Hepatic stellate cell (primary cell): ENCODE measurements around the gene EXT2.

Experiments used
- DNase-seq: peaks from one replicate; pipeline ENCODE4 v3.0.0; 2011; ENCODE audit warnings: low spot score

EXT2 gene

DNA sequence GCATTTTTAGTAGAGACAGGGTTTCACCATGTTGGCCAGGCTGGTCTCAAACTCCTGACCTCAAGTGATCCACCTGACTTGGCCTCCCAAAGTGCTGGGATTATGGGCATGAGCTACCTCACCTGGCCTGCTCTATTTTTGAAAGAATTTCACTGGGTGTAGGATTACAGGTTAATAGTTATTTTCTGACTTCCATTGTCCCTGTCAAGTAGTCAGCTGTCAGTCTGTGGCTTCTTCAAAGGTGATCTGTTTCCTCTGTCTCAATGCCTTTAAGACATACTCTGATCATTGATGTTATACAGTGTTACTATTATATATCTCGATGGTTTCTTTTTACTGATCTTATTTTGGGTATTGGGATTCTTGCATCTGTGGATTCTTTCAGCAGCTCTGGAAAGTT lies 10.1 kb upstream of the EXT2 start:
- DNase-seq, result no peak

DNA sequence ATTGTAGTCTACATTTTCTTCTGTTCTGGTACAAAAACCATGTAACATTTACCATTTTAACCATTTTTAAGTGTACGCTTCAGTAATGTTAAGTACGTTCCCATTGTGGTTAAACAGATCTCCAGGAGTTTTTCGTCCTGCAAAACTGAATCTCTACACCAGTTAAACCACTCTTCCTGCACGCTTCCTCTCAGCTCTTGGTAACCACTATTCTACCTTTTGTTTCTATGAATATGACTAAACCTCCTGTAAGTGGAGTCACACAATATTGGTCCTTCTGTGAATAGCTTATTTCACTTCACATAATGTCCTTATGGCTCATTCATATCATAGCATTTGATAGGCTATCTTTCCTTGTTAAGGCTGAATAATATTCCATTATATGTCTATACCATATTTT lies 7.1 kb upstream of the EXT2 start:
- DNase-seq, result no peak

DNA sequence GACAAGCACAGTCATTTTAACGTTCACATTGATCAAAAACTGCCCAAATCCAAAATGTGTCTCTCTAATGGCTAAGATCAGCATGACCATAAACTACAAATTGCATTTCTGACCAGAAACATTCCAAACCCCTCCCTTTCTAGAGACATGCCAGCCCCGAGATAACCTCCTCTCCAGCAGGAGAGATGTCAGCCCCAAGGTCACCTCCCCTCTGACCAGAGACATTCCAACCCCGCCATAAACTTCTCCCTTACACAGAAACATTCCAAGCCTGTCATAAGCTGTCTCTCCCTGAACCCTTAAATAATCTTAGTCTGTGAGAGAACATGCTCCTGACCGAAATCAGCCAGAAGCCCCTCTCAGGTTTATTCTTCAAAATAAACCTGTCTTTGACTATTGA lies 6.6 kb upstream of the EXT2 start:
- no peak for DNase-seq

DNA sequence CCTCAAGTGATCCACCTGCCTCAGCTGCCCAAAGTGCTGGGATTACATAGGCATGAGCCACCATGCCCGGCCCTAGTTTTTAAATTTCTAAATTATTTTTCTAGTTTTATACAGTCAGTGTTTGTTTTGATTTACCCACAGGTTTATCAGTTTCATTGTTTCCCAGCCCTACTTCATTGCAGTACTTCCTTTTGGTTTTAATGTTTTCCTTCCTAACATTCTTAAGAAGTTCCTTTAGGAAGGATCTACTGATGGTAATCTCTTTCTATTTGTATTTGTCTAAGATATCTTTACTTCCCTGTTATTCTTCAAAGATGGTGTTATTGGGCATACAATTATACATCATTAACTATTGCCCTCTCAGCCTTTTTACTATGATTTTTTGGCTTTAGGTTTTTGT lies 4.9 kb upstream of the EXT2 start:
- DNase-seq, result no peak

DNA sequence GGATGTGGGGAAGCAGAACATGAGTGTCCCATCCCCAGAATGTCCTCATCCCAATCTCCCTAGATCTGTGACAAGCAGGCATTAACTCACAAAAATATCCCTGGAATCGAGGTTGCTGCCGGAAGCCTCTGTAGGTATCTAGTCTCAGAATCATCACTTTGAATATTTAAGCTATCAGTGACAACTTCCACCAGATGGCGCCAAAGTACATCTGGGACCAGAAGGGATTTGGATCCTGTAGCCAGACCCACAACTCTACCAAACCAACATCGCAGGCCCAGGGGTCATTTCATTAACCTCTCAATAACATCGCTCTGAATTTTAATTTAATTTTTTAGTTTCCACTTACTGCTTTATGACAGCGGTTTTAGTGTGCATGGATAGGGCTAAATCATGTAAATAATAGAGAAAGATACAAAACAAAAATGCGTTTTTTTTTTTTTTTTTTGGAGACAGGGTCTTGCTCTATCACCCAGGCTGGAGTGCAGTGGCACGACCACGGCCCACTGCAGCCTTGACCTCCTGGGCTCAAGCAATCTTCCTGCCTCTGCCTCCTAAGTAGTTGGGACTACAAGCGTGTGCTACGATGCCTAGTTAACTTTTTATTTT lies 1.1 kb upstream of the EXT2 start:
- peak; percentile 69 for DNase-seq

DNA sequence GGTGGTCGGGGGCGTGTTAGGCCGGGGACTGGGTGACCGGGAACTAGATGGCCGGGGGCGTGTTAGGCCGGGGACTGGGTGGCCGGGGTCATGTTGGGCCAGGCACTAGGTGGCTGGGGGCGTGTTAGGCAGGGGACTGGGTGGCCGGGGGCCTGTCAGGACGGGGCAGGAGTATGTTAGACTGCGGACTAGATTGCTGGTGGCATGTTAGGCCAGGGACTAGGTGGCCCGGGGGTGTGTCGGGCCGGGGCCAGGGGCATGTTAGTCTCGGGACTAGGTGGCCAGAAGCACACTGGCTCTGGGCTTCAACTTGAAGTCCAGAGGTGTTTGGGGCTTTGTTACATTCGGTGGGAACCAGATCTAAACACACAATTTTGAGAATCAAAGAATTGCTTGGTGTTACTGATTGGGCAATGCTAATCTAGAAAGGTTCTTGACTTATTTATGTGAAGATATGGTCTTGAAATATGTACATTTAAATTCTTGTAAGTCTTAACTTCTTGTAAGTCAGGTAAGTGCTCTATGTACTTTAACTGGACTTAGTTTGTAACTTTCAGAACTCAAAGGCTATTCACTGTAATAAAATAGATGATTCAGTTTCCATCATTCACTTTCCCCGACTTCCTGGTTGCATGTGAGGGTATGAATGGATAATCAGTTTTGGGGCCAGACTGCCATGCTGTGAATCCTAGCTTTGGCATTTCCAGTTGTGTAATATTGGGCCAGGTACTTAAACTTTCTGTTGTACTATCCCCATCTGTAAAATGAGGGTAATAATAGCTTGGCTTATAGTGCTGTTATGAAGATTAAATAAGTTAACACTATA lies 1.1 kb downstream of the EXT2 start:
- peak; percentile 17 for DNase-seq

DNA sequence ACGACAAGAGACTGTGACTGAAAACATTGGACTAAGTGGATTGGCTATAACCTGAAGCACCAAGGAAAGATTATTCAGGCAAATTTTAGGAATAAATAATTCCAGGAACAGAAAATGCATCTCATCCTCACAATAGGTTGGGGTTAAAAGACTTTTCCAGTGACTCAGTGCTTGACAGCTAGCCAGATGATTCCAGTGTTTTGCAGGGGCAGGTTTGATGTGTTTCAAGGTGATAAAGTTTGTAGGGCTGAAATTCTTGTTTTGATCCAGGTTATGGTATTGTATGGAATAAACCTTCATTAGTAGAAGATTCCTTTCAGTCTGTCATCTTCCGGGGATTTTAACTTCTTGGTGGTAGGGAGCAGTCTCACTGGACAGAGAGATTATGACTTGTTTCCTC lies 2.3 kb downstream of the EXT2 start:
- DNase-seq, result no peak

DNA sequence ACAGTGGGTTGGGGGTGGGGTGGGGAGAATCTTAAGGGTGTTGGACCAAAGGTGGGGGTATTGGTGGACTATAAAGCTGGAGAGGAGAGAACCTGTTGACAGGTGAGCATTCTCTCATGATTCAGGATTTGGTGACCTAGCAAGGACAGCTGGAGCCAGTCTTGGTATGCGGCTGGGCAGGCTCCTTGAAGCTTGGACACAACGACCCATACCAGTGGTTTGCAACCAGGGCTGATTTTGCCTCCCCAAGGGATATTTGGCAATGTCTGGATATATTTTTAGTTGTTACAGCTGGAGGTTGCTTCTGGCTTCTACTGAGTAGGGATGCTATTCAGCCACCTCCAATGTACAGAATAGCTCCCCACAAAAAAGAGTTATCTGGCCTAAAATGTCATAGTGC lies 5.6 kb downstream of the EXT2 start:
- DNase-seq, result no peak

DNA sequence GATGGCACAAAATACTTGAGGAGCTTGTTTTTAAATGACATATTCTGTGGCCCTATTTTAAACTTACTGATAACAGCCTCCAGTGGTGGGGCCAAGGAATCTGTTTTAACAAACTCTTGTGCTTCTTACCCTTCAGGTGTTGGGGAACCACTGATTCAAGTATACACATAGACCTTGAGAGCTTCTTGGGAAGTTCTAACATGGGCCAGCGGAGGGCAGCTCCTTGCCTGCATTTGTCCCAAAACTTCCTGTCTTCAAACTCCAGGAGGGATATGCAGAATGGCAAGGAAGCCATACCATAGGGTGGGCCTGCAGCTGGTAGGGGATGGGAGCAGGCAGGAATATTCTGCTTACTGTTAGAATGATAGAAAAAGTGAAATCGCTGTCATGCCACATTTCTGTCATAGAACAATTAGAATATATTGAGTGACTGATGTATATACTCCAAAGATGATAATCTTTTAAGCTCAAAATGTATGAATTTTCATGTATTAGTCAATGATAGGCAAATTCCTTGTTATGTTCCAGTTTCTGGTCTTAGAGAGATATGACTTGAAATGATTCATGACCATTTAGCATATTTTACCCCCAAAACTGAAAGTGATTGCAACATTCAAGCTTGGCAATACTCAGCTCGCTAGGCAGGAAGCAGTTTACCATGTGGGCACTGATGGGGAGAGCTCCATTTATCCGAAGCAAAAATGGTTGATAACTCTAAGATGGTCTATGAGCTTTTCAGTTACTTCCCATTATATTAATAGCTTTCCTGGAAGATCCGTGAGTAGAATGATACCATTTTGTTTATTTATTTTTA lies 9.2 kb downstream of the EXT2 start:
- no peak for DNase-seq

DNA sequence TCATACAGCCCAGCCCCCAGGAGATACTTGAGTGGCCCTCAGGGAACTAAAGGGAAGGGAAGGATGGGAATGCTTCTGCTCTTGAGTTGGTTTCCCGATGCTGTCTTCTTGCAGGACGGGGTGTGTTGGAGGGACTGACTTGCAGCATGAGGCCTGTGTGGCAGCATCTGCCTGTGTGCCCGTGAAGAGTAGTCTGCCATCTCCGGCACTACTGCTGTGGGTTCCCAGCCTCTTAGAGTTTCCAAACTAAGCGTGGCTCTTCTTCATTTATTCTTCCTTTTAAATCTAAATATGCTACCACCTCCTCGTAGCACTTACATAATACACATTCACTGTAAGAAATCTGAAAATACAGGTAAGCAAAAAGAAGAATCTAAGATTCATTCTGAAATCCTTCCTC lies 12.8 kb downstream of the EXT2 start:
- no peak for DNase-seq

DNA sequence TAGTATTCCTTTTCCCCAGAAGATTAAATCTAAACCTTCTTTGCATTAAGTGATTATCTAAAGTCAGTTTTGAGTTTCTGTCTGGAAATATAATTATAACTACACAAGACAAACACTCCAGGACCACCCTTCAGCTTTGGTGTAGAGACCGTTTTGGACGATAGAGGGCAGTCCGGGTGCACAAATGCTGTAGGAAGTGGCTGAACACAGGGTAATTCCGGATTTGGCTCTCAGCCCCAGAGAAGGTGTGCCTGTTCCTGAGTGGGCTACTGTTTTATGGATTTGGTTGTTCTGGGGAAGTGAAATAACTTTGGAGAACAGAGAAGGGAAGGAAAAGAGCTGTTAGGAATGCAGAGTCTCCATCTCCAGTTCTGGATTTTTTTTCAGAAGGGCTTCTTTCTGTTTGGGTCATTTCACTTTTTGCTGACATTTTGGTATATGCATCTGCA lies 14.8 kb downstream of the EXT2 start:
- peak; percentile 31 for DNase-seq

DNA sequence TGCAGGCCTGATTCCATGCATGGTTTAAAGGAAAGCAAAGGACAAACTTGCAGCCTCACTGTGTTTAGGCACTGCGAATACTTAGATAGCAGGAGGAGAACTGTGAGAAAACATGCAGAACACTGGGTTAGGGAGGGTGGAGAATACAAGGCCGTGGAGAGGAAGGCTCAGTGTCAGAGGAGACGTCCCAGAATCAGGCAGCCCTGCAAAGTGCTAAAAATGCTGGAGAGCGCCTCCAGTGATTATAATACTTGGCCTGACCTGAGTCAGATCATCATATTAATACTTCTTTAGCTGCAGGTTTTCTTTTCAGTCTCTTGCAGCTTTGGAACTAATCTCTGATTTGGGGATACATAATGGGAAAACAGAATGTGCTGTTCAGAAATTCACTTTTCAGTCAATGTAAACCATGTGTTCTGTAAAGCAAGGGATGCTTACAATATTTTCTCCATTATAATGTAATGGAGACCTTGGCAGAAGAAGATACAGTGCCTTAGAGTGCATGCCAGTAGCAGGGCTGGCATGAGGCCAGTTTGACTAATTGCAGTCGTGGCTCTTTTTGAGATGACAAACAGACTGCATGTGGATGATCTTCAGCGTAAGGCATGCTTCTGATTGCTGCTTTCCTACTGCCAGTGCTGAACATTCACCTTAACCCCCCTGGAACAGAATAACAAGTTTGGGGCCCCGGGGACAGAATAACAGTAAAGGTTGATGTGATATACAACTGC lies 16.8 kb downstream of the EXT2 start:
- DNase-seq, result peak; percentile 15

DNA sequence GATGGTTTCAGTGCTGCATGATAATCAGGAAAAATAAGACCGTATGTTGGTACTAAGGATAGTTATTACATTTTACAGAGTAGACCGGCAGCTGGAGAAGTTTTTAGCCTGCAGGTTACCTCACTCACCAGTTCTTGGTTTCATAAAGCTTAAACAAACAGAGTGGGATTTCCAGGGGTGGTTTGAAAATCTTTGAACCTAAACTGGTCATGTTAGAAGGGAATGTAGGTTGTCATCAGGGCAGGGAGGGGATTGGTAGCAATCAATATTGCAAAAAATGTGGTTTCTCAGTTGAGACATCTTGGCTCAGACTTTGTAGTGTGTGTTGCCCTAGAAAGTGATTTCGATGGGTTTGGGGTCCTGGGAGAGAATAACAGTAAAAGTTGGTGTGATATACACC lies 17.5 kb downstream of the EXT2 start:
- no peak for DNase-seq

DNA sequence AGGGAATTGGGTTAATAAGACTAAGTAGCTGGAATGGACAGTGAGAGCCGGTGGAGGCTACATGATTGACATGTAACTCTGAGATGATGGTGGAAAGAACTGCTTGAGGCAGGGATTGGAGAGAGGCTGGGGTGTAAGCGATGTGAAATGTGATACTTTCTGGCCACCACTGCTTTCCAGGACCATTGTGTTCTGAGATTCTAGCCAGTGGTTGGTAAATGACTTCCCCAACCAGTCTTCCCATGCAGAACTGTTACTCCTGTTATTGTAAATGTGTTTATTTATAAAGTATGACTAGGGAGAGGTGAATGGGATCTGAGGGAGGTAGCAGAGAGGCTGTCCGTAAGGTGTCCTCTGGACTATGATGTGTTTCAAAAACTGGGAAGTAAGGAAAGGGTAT lies 18.1 kb downstream of the EXT2 start:
- DNase-seq, result no peak

DNA sequence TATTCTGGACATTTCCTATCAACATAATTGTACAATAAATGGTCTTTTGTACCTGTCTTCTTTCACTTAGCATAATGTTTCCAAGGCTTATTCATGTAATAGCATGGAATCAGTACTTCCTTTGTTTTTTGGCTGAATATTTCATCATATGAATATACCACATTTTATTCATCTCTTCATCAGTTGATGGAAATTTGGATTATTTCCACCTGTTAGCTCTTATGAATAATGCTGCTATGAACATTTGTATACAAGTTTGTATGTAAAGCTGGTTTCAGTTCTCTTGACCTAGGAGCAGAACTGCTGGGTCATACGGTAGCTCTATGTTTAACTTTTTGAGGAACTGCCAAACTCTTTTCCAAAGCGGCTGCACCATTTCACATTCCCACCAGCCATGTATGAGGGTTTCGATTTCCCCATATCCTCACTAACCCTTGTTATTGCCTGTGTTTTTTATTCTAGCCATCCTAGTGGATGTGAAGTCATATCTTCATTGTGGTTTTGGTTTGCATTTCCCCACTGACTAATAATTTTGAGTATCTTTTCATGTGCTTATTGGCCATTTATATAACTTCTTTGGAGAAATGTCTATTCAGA lies 20.9 kb downstream of the EXT2 start:
- no peak for DNase-seq

DNA sequence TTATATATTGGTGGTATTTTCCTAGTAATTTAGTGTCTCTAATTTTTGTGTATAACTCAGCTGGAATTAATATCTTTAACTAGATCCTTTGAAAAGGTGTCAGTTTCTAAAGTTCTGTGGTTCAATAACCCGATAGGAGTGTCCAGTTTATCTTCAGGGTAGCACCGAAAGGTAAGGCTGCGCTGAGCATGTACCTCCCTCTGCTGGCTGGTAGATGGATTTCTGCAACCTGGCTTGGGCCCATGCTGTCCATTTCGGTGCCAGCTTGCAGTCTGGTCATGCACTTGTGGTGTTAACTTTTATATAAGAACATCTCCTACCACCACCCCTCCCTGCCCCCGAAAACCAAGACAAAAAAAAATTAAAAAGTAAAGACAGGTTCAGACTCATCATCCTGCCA lies 24.7 kb downstream of the EXT2 start:
- DNase-seq, result no peak

DNA sequence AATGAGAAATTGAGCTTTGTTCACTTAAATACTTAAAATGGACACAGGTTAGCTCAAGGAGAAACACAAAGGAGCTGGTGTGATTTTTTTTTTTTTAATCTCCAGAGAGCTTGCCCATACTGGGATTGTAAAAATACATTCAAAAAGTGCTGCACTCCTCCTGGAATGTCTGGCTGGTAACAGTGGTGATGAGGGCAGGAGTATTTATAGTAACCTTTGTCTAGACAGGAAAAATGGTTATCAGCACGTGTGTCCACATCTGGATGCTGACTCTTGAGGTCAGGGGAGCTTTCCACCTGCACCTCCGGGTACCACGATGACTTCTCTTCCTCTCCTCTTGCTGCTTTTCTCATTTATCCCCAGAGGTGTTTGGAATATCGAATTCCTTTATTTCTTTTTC lies 30.1 kb downstream of the EXT2 start:
- DNase-seq, result no peak

DNA sequence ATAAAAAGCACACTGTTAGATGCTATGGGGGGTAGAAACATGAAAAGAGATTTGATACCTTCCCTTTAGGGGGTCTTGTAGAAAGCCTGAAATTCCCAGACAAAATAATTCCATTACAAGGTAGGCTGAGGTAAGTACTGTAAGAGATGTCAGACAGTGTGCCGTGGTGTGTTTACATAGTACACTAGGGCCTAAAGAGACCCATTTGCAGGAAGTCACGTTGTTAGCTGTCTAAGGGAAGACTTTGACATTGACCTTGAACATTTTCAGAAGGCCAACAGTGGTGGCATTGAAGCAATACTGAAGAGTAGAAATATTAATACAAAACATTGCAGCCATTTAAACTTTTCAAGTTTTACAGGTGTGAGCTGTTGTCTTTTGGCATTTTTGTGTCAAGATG lies 30.8 kb downstream of the EXT2 start:
- DNase-seq, result no peak

DNA sequence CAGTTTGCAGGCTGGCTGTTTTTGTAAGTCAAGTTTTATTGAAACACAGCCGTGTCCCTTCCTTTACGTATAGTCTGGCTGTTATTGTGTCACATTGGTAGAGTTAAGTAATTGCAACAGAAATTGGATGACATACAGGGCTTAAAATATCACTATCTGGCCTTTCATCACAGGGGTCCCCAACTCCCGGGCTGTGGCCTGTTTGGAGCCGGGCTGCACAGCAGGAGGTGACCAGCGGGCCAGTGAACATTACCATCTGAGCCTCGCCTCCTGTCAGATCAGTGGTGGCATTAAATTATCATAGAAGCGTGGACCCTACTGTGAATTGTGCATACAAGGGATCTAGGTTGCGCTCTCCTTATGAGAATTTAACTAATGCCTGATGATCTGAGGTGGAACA lies 31.7 kb downstream of the EXT2 start:
- no peak for DNase-seq

DNA sequence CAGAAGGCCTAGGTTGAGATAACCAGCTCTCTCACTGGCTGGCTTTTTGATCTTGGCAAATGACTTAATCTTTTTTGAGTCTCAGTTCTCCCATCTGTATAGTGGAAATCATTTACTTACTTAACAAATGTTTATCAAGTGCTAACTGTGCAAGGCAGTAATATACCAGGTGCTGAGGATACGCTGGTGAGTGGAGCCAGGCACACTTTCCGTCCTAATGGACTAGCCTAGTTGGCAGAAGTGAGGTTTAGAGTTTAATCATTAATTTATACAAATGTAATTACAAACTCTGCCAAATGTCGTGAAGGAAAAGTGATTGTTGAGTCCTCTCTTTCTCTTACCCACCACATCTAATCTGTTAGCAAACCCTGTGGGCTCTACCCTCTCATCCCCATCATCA lies 33.3 kb downstream of the EXT2 start:
- DNase-seq, result no peak

DNA sequence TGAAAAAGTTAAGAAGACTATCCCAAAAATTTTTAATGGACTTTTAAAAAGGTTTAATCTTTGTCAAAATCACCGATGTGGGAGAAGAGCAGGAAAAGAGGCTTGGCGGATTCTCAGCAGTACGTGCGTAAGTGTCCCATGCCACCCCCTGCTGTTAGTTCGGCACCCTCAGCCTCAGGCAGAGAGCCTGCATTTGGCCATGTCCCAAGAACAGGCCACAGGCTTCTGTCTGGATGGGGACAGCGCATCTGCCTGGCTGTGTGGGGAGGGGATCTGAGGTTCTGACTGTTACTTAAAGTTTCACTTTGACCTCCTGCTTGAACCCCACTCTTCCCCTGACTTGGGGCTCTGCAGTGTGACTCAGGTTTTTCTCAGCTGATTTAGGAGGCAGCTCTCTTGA lies 35.3 kb downstream of the EXT2 start:
- no peak for DNase-seq

DNA sequence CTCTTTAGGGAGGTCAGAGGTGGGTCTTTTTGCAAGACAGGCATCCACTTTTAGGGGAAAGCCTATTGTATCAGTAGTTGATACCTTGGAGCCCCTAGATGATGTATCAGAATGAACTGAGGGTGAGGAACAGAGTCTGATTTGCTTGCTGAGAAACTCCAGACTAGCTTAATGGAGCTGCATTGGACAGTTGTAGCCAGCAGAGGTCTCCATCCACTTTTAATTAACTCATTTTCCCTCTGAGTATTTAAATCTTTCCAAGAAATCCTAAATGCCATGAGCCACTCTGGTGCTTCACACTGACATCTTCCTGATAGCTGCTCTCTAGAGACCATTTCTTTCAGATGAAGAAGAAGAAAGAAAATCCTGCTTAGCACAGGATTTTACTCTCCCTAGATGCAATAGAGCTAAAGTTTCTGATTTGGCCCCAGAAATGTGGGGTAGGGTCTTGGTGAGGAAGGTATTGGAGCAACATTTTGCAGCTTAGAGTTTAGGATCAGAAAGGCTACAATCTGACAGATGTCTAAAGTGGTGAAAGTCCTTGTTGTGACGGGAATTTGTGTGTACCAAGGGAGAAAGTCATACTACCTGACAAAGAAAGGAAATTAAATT lies 38.0 kb downstream of the EXT2 start:
- DNase-seq, result peak; percentile 21
